Psoas muscle (tissue), 8 donors: Measurements from ENCODE around the gene CORIN. TPM values are rescaled to one million over a fixed set of nuclear protein-coding genes. Genes with fewer than 3 reads are reported as not detected.

Experiments
- ATAC-seq, 4 donors: fragments of 200-7000 bp; cut with Tn5 transposase; one replicate each; pipeline ENCODE4 v1.9.1; 2020; ENCODE audit warnings: moderate library complexity in 3 of 4, mild to moderate bottlenecking in 2 of 4
- DNase-seq, 2 donors: peaks; one replicate each; pipeline ENCODE4 v3.0.0-alpha.2; 2020
- H3K27ac ChIP-seq: fragments of 200-600 bp; one replicate; pipeline ENCODE4 v1.8.0; 2022
- H3K27me3 ChIP-seq, 3 donors: fragments of 200-600 bp in 1 of 3; one replicate each; pipeline versions ENCODE4 v1.6.1 to v1.8.0; 2013 to 2022; ENCODE audit warnings: low read length in 2 of 3, mild to moderate bottlenecking in 2 of 3, moderate library complexity in 1 of 3; ENCODE audit not compliant: insufficient read depth in 3 of 3
- H3K36me3 ChIP-seq, 2 donors: fragments of 200-600 bp in 1 of 2; one replicate each; pipeline versions ENCODE4 v1.6.1 to v1.8.0; 2013 to 2022; ENCODE audit warnings: low read depth in 1 of 2, mild to moderate bottlenecking in 1 of 2, moderate library complexity in 1 of 2; ENCODE audit not compliant: insufficient read depth in 1 of 2
- H3K4me1 ChIP-seq: fragments of 200-600 bp; one replicate; pipeline ENCODE4 v1.8.0; 2022
- H3K4me3 ChIP-seq: fragments of 200-600 bp; one replicate; pipeline ENCODE4 v1.8.0; 2022; ENCODE audit warnings: mild to moderate bottlenecking
- H3K9me3 ChIP-seq: fragments of 200-600 bp; one replicate; pipeline ENCODE4 v1.8.0; 2022
- CTCF ChIP-seq: fragments of 200-600 bp; IDR thresholded peaks from one replicate; pipeline ENCODE4 v1.8.0; 2022; ENCODE audit warnings: antibody characterized with exemption
- WGBS, 3 donors: extraction: QIAGEN DNeasy Blood & Tissue Kit; methylation state at CpG; one replicate each; pipeline versions ENCODE4 v1.1.6 to v1.1.7; 2013; 5-methylcytosine and 5-hydroxymethylcytosine counted together
- intact Hi-C, 2 donors: fragments of 100-400 bp; cut with DNase I; formaldehyde crosslinking; loops; one replicate each; pipeline versions ENCODE4 v1.11.0 to v1.14.2; 2022
- polyA plus RNA-seq, 3 donors: library from polyadenylated mRNA; stranded (reverse); fragments of 200-250 nt; gene quantifications; one replicate each; pipeline ENCODE4 v1.2.3, GENCODE V29; 2013
- total RNA-seq, 4 donors: library from RNA; stranded (reverse); fragmentation: NEBNext Ultra II Directional in 2 of 4; extraction: Animal tissue kit (Norgen Biotek cat#: 25700) in 2 of 4; gene quantifications; one replicate each; pipeline versions ENCODE4 v1.2.1 to v1.2.4, GENCODE V29; 2021 to 2023
- donor health status: healthy with polysubstance abuse.
- donor health status: DM: no; HTN: no; CAD: no; lungs with moderate emphysema.
- donor health status: Bipolar disorder and iron deficiency.
- donor health status: healthy.
- donor health status: DM: yes; HTN: yes; CAD: no.
- donor health status: DM: no; HTN: no; CAD: no.
- donor health status: DM: no; HTN: no; CAD: no.
- donor health status: DM: yes; HTN: yes; CAD: no.

The CORIN gene
- total and polyA plus RNA-seq, 7 donors, result 0.03 to 1.3 (median 0.16) TPM; not detected in 1

- no peaks in the 10 kb centered on the region for H3K27me3 ChIP-seq
- H3K27ac ChIP-seq, result no peak overlapping the region
- H3K9me3 ChIP-seq, result no peaks in the 10 kb centered on the region
- ATAC-seq, result no peak
- TF ChIP-seq CTCF, result no peak
- WGBS, 3 donors, result 94 to 96% (median 94%) methylated on average over 7 of the region's 7 CpGs
- no peak overlapping the region for H3K4me3 ChIP-seq
- intact Hi-C loops, result no loop called here
- H3K36me3 ChIP-seq, result no peaks in the 10 kb centered on the region
- no peak for DNase-seq
- H3K4me1 ChIP-seq, result no peaks in the 10 kb centered on the region
Observed at GRCh38 chr4:47804598-47804997, 33.3 kb downstream of the CORIN start.

- intact Hi-C loops, result no loop called here
- H3K36me3 ChIP-seq, result no peaks in the 10 kb centered on the region
- DNase-seq (no peak), ATAC-seq (no peak)
- WGBS, 3 donors, result 69 to 84% (median 74%) methylated on average over 3 of the region's 3 CpGs
- no peaks in the 10 kb centered on the region for H3K27me3 ChIP-seq
- TF ChIP-seq CTCF, result no peak
- H3K4me1 ChIP-seq, result no peaks in the 10 kb centered on the region
- H3K27ac ChIP-seq, result no peak overlapping the region
- H3K9me3 ChIP-seq, result no peaks in the 10 kb centered on the region
- H3K4me3 ChIP-seq, result no peak overlapping the region
Observed at GRCh38 chr4:47801481-47802002, 36.3 kb downstream of the CORIN start.

GRCh38 chr4:47798165-47798564 lies 39.7 kb downstream of the CORIN start:
- DNase-seq (no peak), ATAC-seq (no peak)
- Histone ChIP-seq H3K27me3 (no peaks in the 10 kb centered on the region), H3K4me3 (no peak overlapping the region), H3K27ac (no peak overlapping the region), H3K4me1 (no peaks in the 10 kb centered on the region), H3K9me3 (no peaks in the 10 kb centered on the region), H3K36me3 (no peaks in the 10 kb centered on the region)
- intact Hi-C loops, result no loop called here
- 72 to 79% (median 77%) methylated on average over 3 of the region's 3 CpGs for WGBS, 3 donors
- TF ChIP-seq CTCF, result no peak

- ATAC-seq, result no peak
Observed at GRCh38 chr4:47791965-47792364, 45.9 kb downstream of the CORIN start.

More at GRCh38 chr4:47791965-47792364, 45.9 kb downstream of the CORIN start:
- Histone ChIP-seq H3K4me3 (no peak overlapping the region), H3K27ac (no peak overlapping the region), H3K36me3 (no peaks in the 10 kb centered on the region), H3K9me3 (no peaks in the 10 kb centered on the region), H3K27me3 (no peaks in the 10 kb centered on the region), H3K4me1 (peaks cover 3% of the 10 kb centered on the region)
- no peak for TF ChIP-seq CTCF
- 68 to 75% (median 69%) methylated on average over 2 of the region's 2 CpGs for WGBS, 3 donors
- intact Hi-C loops, result no loop called here
- no peak for DNase-seq
